ENCODE results near the gene SLCO3A1.

Gene SLCO3A1

DNA sequence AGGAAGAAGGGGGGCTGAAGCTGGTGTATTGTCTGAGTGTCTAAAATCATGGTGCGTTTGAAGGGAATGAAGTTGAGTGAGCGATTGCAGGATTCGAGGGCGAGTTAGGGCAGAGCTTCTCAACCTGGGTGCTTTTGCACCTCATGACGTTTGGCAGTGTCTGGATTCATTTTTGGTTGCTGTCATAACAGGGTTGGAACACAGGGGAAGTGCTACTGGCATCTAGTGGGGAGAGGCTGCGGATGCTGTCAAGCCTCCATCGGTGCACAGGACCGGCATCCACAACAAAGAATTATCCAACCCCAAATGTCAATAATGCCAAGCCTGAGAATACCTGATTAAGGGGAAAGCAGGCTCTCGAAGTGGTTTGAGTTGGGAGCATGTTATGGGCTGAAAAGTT, 120.0 kb downstream of the SLCO3A1 start:
- Histone ChIP-seq H3K27me3 (ENCODE audit: insufficient read depth, poor library complexity, severe bottlenecking) (no peaks in the 10 kb centered on the region), H3K27ac (replicated peaks) (no peak overlapping the region), H3K4me3 (replicated peaks; ENCODE audit: insufficient read depth, low read length) (no peak overlapping the region)
- DNase-seq (ENCODE audit: low read depth in 1 of 2, low spot score in 1 of 2) = no peak
- TF ChIP-seq GABPA (IDR thresholded peaks at IDR 0.05; ENCODE audit: low read depth) (no peak), POLR2AphosphoS5 (IDR thresholded peaks at IDR 0.05; ENCODE audit: low read depth) (no peak), SPI1 (IDR thresholded peaks at IDR 0.05; ENCODE audit: borderline replicate concordance, low read depth) (no peak)
- TF ChIP-seq, protein P1, sequence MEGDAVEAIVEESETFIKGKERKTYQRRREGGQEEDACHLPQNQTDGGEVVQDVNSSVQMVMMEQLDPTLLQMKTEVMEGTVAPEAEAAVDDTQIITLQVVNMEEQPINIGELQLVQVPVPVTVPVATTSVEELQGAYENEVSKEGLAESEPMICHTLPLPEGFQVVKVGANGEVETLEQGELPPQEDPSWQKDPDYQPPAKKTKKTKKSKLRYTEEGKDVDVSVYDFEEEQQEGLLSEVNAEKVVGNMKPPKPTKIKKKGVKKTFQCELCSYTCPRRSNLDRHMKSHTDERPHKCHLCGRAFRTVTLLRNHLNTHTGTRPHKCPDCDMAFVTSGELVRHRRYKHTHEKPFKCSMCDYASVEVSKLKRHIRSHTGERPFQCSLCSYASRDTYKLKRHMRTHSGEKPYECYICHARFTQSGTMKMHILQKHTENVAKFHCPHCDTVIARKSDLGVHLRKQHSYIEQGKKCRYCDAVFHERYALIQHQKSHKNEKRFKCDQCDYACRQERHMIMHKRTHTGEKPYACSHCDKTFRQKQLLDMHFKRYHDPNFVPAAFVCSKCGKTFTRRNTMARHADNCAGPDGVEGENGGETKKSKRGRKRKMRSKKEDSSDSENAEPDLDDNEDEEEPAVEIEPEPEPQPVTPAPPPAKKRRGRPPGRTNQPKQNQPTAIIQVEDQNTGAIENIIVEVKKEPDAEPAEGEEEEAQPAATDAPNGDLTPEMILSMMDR (IDR thresholded peaks at IDR 0.05; ENCODE audit: insufficient read depth, low read length) = no peak
- TF ChIP-seq, protein P2, sequence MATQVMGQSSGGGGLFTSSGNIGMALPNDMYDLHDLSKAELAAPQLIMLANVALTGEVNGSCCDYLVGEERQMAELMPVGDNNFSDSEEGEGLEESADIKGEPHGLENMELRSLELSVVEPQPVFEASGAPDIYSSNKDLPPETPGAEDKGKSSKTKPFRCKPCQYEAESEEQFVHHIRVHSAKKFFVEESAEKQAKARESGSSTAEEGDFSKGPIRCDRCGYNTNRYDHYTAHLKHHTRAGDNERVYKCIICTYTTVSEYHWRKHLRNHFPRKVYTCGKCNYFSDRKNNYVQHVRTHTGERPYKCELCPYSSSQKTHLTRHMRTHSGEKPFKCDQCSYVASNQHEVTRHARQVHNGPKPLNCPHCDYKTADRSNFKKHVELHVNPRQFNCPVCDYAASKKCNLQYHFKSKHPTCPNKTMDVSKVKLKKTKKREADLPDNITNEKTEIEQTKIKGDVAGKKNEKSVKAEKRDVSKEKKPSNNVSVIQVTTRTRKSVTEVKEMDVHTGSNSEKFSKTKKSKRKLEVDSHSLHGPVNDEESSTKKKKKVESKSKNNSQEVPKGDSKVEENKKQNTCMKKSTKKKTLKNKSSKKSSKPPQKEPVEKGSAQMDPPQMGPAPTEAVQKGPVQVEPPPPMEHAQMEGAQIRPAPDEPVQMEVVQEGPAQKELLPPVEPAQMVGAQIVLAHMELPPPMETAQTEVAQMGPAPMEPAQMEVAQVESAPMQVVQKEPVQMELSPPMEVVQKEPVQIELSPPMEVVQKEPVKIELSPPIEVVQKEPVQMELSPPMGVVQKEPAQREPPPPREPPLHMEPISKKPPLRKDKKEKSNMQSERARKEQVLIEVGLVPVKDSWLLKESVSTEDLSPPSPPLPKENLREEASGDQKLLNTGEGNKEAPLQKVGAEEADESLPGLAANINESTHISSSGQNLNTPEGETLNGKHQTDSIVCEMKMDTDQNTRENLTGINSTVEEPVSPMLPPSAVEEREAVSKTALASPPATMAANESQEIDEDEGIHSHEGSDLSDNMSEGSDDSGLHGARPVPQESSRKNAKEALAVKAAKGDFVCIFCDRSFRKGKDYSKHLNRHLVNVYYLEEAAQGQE (IDR thresholded peaks at IDR 0.05; ENCODE audit: insufficient replicate concordance, low read depth) = no peak

DNA sequence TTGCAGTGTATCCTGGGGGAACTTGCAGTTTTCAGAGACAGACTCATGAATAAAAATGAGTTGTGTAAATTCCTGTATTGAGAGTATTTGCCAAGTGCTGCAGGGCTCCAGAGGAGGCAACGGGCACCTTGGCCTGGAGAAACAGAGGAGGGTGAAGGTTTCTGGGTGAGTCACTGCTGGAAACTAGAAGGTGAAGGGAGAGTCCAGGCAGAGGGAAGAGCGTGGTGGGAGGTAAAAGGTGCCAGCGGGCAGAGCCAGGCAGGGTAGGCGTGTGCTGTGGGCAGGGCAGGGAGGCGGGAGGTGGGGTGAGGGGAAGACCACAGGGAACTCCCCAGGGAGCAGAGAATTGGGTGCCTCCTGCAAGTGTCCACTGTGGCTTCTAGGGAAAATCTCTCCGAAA, 120.8 kb downstream of the SLCO3A1 start:
- Histone ChIP-seq H3K4me3 (replicated peaks; ENCODE audit: insufficient read depth, low read length) (no peak overlapping the region), H3K27ac (replicated peaks) (no peak overlapping the region), H3K27me3 (ENCODE audit: insufficient read depth, poor library complexity, severe bottlenecking) (no peaks in the 10 kb centered on the region)
- no peak for TF ChIP-seq POLR2AphosphoS5 (IDR thresholded peaks at IDR 0.05; ENCODE audit: low read depth)
- DNase-seq (ENCODE audit: low read depth in 1 of 2, low spot score in 1 of 2) = no peak

DNA sequence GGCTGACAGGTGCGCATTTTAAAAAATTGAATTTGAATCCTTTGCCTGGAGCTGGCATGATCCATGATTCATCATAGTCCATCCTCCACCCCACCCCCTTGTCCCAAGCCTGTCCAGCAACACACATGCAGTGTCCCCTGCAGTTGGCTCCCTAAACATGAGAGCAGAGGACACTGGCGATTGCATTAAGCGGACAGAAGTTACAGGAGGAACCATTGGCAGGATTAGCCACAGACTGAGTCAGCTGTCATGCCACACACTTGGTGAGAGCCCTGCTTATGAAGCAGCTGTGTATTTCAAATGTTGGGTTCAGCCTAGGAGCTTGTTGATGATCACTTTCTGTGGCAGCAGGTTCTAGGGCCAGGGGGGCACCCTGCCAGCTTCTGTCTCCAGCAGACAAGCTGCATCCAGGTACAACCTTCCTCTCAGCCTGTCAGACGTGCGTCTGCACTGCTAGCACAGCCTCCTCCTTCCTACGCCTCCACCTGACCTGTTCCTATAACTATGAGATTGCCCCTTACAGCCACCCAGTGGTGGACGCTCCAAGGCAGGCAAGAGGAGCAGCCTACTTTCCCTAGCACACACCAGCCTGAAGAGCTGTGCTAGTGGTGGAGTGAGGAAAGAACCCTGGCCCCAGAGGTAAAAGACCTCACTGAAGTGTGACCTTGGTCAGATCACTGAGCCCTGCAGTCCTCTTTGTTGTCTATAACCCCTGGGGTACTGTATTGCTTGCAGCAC, 121.9 kb downstream of the SLCO3A1 start:
- TF ChIP-seq, protein P1 (IDR thresholded peaks at IDR 0.05; ENCODE audit: insufficient read depth, low read length) = no peak
- TF ChIP-seq, protein P2 (IDR thresholded peaks at IDR 0.05; ENCODE audit: insufficient replicate concordance, low read depth) = no peak
- no peak for TF ChIP-seq GABPA (IDR thresholded peaks at IDR 0.05; ENCODE audit: low read depth)
- TF ChIP-seq POLR2AphosphoS5 (IDR thresholded peaks at IDR 0.05; ENCODE audit: low read depth) = no peak
- TF ChIP-seq SPI1 (IDR thresholded peaks at IDR 0.05; ENCODE audit: borderline replicate concordance, low read depth) = no peak
- no peak overlapping the region for H3K27ac ChIP-seq (replicated peaks)
- H3K27me3 ChIP-seq (ENCODE audit: insufficient read depth, poor library complexity, severe bottlenecking) = no peaks in the 10 kb centered on the region
- DNase-seq (ENCODE audit: low read depth in 1 of 2, low spot score in 1 of 2) = no peak
- no peak overlapping the region for H3K4me3 ChIP-seq (replicated peaks; ENCODE audit: insufficient read depth, low read length)

DNA sequence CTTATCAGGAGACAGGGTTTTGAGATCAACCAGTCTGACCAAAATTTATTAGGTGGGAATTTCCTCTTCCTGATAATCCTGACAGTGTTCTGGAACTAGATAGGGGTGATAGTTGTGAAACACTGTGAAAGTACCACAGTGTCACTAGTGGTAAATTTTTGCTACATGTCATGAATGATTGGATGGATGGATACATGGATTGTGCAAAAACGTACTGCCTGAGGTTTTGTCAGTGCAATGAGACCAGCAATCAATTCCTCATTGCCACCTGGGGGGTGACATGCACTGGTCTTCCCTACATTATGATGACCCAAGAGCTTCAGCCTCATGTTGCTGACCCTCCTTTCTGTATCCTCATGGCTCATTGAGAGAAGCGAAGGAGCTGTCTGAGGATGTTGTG, 123.5 kb downstream of the SLCO3A1 start:
- TF ChIP-seq, protein P1 (IDR thresholded peaks at IDR 0.05; ENCODE audit: insufficient read depth, low read length) = no peak
- TF ChIP-seq, protein P2 (IDR thresholded peaks at IDR 0.05; ENCODE audit: insufficient replicate concordance, low read depth) = no peak
- TF ChIP-seq GABPA (IDR thresholded peaks at IDR 0.05; ENCODE audit: low read depth) (no peak), POLR2AphosphoS5 (IDR thresholded peaks at IDR 0.05; ENCODE audit: low read depth) (no peak), SPI1 (IDR thresholded peaks at IDR 0.05; ENCODE audit: borderline replicate concordance, low read depth) (no peak)
- no peak for DNase-seq (ENCODE audit: low read depth in 1 of 2, low spot score in 1 of 2)
- H3K27me3 ChIP-seq (ENCODE audit: insufficient read depth, poor library complexity, severe bottlenecking) = no peaks in the 10 kb centered on the region
- H3K4me3 ChIP-seq (replicated peaks; ENCODE audit: insufficient read depth, low read length) = no peak overlapping the region
- H3K27ac ChIP-seq (replicated peaks) = no peak overlapping the region

All from HL-60 (cell line).